MV-4-11 (cell line): Measurements from ENCODE around the gene PRDX1.
A peak's percentile ranks its signal among the peaks of the same experiment; 100 is the strongest.

Experiments used
- DNase-seq: peaks from one replicate; lab custom pipeline; 2025; lab: John Stamatoyannopoulos, UW

The PRDX1 gene

GRCh38 chr1:45521413-45522323, at the start of gene PRDX1:
PRDX1 (minus strand) TSS chr1:45521884; CDS start chr1:45519043, 2,841 bp downstream.
- peak; percentile 88 for DNase-seq

- no peak for DNase-seq
Measured at GRCh38 chr1:45570631-45571030, 48.9 kb upstream of the PRDX1 start.

GRCh38 chr1:45569962-45570581, 48.4 kb upstream of the PRDX1 start:
- DNase-seq = peak; percentile 62

DNA sequence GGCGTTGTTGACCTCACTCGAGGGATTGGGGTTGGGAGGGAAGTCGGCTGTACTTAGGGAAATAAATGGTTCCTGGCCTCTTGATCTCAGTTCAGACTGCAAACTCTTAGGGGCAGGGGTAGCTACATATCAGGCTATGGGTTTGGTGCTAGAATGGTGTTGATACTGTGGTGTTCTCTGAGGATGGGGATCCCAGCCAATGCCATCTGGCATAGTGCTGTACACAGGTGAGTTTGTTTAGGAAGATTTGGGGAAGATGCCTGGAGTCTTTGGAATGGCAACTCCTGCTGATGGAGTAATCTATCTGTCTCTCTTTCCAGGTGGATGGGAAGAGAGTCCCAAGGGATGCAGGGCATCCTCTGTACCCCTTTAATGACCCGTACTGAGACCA, 47.9 kb upstream of the PRDX1 start:
- no peak for DNase-seq

DNA sequence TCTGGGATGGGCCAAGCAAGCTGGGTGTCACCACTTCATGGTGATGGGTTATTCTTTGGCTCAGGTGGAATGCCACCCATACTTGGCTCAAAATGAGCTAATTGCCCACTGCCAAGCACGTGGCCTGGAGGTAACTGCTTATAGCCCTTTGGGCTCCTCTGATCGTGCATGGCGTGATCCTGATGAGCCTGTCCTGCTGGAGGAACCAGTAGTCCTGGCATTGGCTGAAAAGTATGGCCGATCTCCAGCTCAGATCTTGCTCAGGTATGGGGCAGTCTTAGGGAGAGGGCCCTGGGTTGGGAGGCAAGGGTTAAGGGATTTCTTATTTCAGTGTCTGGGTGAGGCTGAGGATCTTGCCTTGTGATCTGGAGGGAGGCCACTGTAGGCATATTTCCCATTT, 46.7 kb upstream of the PRDX1 start:
- DNase-seq = no peak

DNA sequence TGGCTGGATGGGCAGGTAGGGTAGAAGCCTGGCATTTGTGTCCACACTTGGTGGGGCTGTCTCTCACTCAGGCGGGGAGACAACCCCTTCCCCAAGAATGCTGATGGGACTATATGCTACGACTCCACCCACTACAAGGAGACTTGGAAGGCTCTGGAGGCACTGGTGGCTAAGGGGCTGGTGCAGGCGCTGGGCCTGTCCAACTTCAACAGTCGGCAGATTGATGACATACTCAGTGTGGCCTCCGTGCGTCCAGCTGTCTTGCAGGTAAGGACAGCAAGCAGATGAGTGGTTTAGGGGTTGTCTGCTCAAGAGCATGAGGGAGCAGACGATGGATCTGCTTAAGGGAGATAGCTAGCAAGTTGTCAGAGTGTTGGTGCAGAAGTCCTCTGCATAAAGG, 46.2 kb upstream of the PRDX1 start:
- DNase-seq = no peak

DNA sequence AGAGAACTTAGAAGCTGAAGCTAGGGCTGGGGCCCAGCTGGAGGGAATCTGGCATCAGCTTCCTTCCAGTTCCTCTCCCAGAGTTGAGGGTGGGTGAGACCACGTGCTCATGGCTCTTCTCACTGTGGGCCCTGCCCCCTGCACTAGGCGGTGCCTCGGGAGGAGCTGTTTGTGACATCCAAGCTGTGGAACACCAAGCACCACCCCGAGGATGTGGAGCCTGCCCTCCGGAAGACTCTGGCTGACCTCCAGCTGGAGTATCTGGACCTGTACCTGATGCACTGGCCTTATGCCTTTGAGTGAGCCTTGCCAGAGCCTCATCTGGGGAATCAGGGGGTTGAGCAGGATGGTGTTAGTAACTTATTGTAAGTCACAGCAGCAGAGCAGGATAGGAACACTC, 45.0 kb upstream of the PRDX1 start:
- DNase-seq = no peak

DNA sequence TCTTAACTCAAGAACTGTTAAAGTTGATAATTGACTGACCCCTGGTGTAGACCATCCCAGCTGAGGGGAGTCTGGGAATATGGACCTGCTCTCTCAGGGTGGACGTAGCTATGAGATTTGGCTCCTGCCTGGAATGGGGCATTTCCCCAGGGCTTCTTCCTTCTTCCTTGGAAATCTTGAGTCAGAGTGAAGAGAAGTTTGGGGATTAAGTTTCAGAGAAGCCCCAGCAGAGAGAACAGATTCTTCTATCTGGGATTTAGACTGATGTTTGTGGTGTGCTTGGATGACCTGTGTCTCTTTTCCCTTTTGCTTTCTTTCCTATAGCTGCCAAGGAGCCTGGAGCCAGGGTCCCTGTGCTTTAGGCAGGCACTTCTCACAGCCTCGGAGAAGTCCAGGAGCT, 42.2 kb upstream of the PRDX1 start:
- no peak for DNase-seq

DNA sequence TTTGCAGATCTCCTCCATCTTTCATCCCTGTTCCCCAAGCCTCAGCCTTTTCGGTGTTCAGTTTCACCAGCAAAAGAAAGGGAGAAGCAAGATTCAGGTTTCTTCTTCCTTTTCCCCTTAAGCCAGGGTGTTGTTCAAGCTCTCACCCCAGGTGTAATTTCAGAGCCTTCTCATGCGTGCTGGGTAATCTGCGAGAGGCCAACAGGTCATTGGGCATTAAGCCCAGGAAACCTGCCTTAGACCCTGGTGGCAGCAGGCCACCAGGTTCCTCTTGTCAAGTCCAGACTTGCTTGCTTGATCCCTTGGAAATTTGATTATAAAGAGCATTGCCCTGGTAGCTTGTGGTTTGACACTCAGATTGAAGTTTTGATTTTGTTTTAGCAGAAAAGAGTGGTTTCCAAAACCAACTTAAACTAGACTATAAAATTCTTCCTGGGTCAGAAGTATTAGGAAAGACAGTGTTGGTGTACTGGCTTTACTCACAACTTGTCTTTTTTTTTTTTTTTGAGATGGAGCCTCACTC, 35.8 kb upstream of the PRDX1 start:
- no peak for DNase-seq

DNA sequence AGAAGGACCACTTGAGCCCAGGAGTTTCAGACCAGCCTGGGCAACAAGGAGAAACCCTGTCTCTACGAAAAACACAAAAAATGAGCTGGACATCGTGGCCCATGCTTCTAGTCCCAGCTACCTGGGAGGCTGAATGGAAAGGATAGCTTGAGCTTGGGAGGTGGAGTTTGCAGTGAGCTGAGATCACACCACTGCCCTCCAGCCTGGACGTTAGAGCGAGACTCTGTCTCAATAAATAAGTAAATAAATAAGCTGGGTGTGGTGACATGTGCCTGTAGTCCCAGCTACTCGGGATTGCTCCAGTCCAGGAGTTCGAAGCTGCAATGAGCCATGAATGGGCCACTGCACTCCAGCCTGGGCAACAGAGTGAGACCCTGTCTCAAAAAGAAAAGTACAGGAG, 32.5 kb upstream of the PRDX1 start:
- no peak for DNase-seq

DNA sequence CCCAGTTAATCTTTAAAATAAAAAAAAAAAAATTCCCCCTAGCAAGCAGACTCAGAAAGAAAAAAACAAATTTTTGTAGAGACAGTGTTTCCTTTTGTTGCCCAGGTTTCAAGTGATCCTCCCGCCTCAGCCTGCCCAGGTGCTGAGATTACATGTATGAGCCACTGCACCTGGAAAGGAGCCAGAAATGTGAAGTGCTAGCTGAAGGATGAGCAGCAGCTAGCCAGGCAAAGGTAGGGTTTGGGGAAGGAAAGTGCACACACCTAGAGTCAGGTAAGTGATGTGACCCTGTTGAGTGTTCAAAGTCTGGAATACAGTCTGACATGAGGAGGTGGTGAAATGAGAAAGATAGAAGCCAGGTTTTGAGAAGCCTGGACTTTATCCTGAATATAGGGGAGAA, 30.6 kb upstream of the PRDX1 start:
- DNase-seq = no peak

- DNase-seq = no peak
Measured at GRCh38 chr1:45551684-45552083, 30.0 kb upstream of the PRDX1 start.

- DNase-seq = peak; percentile 88
Measured at GRCh38 chr1:45550401-45551351, 29.0 kb upstream of the PRDX1 start, which contains the start of gene AKR1A1. AKR1A1 (plus strand) TSS chr1:45550826; CDS start chr1:45561795, 10,969 bp downstream.

DNA sequence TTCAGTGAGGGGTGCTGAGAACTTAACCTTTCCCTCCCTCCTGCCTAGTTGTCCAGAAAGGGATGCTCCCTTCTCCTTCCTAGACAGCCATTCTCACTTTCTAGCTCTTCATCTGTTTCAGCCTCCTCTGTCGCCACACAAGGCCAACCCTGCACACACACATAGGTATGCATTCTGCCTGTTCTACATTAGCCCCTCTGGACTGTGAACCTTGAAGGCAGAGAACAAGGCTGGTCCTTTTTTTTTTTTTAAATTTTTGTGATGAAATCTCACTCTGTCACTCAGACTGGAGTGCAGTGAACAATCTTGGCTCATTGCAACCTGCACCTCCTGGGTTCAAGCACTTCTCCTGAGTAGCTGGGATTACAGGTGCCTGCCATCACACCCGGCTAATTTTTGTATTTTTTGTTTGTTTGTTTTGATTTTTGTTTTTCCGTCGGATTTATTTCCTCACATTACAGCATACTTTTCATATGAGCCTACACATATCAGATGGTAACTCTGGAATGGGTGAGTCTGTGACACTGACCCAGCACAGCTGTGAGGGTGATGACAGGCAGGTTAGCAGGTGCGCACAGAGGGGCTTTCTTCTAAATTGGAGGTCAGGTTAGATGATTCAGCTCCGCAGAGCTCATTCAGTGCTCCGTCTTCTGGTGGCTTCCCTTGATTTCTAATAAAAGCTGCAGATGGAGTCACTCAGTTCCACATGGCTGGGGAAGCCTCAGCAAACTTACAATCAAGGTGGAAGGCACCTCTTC, 24.0 kb upstream of the PRDX1 start:
- DNase-seq = no peak

DNA sequence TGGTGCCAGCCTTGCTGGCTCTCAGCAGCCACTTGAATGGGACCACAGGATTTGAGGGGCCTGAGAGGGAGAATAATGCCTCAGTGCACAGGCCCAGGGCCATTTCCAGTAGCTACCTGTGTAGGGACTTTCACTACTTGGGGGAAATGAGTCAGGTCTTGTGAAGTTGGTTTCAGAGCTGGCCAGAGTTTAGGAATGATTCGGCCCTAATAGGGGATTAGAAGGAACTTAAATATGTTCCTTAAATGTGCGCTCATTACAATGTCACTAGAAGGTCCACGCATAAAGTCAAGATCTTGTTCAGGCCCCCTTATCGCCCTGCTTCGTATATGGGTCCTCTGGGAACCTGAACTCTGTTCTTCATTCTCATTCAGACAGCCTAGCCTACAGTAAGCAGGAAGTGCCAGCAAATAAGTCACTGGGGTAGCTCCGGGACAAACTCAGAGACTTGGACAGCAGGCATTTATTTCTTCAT, 23.4 kb upstream of the PRDX1 start:
- DNase-seq = peak; percentile 14

- no peak for DNase-seq
Measured at GRCh38 chr1:45544530-45544929, 22.8 kb upstream of the PRDX1 start.

- DNase-seq = peak; percentile 95
Measured at GRCh38 chr1:45543581-45544417, 22.1 kb upstream of the PRDX1 start.

GRCh38 chr1:45542591-45542990, 20.9 kb upstream of the PRDX1 start:
- peak; percentile 64 for DNase-seq

- DNase-seq = no peak
Measured at GRCh38 chr1:45541193-45541592, 19.5 kb upstream of the PRDX1 start.

DNA sequence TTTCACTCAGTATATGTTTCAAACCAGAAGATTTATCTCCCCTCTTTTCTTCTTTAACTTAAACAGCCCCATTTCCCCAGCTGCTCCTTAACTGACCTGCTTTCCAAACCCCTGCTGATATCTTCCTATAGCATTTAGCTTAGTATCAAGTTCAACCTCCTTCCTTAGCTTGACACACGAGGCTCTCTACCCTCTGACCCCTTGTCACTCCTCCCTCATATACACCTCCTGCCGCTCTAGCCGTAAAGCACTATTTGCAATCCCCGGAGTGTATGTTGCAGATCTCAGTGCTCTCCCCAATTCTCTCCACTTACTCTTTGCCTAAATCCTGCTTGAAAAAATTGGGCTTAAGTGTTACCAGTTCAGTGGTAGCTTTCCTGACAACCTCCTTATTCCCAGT, 15.2 kb upstream of the PRDX1 start:
- DNase-seq = no peak
